GM19043 (cell line): ENCODE data around the gene SLC17A1.

ENCODE experiments used
- ATAC-seq: cut with Tn5 transposase; IDR thresholded peaks from one replicate; pipeline ENCODE4 v1.9.1; 2021; ENCODE audit warnings: low read depth; ENCODE audit not compliant: unreplicated experiment

The SLC17A1 gene

GRCh38 chr6:25833136-25833535, 1.3 kb upstream of the SLC17A1 start:
- no peak for ATAC-seq

GRCh38 chr6:25832670-25833069, 818 bp upstream of the SLC17A1 start:
- no peak for ATAC-seq

GRCh38 chr6:25832307-25832662, 433 bp upstream of the SLC17A1 start:
- ATAC-seq: no peak

- no peak for ATAC-seq
Observed at GRCh38 chr6:25830458-25830857, 1.4 kb downstream of the SLC17A1 start.

- no peak for ATAC-seq
Observed at GRCh38 chr6:25829375-25829774, 2.5 kb downstream of the SLC17A1 start.

- no peak for ATAC-seq
Observed at GRCh38 chr6:25821341-25821740, 10.5 kb downstream of the SLC17A1 start.

GRCh38 chr6:25816252-25816651, 15.6 kb downstream of the SLC17A1 start:
- ATAC-seq: no peak

GRCh38 chr6:25815194-25815593, 16.7 kb downstream of the SLC17A1 start:
- ATAC-seq: no peak

- no peak for ATAC-seq
Observed at GRCh38 chr6:25804804-25805203, 27.0 kb downstream of the SLC17A1 start.

- no peak for ATAC-seq
Observed at GRCh38 chr6:25801436-25801835, 30.4 kb downstream of the SLC17A1 start.

GRCh38 chr6:25794784-25795183, 37.1 kb downstream of the SLC17A1 start:
- no peak for ATAC-seq

- no peak for ATAC-seq
Observed at GRCh38 chr6:25793970-25794369, 37.9 kb downstream of the SLC17A1 start.

GRCh38 chr6:25792016-25792415, 39.8 kb downstream of the SLC17A1 start:
- ATAC-seq: no peak

- ATAC-seq: no peak
Observed at GRCh38 chr6:25789475-25789874, 42.4 kb downstream of the SLC17A1 start.

GRCh38 chr6:25788305-25788922, 43.4 kb downstream of the SLC17A1 start:
- no peak for ATAC-seq

GRCh38 chr6:25787428-25787827, 44.4 kb downstream of the SLC17A1 start:
- no peak for ATAC-seq

- ATAC-seq: no peak
Observed at GRCh38 chr6:25781134-25781533, 50.7 kb downstream of the SLC17A1 start.

GRCh38 chr6:25777856-25778649, 53.8 kb downstream of the SLC17A1 start:
- no peak for ATAC-seq

- no peak for ATAC-seq
Observed at GRCh38 chr6:25777031-25777430, 54.8 kb downstream of the SLC17A1 start.

GRCh38 chr6:25774120-25774715, 57.6 kb downstream of the SLC17A1 start:
- no peak for ATAC-seq

- no peak for ATAC-seq
Observed at GRCh38 chr6:25769983-25770382, 61.9 kb downstream of the SLC17A1 start.

GRCh38 chr6:25768566-25768965, 63.3 kb downstream of the SLC17A1 start:
- no peak for ATAC-seq
